ENCODE data around the gene PADI1.

PADI1 gene

DNA sequence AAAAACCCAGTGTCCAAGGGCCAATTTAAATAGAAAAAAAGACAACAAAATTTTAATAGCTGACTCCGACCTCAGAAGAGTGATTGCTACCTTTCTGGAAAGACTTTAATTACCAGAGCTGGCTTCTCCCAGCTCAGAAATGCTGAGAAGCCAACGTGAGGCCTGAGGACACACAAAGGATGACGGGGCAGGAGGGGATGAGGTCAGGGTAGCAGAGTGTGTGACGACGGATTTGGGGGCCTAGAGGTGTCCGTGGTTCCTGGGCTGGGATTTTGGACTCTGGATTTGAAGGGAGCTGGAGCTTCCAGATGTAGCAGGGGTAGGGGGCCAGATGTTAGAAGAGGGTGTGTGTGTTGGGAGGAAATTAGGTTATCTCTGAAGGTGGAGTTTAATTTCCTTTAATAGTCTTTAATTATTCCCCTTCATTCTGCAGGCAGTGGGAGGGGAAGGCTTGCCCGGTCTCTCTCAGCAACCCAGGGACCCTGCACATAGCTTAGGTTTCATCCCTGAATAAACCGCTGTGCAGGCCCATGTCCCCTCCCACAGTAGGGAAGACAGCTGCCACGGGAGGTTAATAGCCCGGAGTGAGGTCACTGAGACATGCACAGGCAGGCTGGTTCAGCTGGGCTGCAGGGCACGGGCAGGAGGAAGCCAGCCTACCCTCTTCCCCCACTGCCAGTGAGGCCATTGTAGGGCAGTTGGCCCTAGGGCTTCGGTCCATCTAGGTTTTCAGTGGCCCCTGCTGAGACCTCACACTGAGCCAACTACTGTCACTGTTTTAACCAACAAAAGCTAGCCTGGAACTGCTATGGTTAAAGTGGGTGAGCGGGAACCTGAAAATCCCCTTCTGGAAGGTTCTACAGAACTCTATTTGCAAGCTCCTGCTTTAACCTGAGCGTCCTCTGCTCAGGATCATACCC is 40.2 kb downstream of the PADI1 start:
- no peak for DNase-seq

GRCh38 chr1:17245816-17246325 is 40.9 kb downstream of the PADI1 start:
- DNase-seq = no peak

DNA sequence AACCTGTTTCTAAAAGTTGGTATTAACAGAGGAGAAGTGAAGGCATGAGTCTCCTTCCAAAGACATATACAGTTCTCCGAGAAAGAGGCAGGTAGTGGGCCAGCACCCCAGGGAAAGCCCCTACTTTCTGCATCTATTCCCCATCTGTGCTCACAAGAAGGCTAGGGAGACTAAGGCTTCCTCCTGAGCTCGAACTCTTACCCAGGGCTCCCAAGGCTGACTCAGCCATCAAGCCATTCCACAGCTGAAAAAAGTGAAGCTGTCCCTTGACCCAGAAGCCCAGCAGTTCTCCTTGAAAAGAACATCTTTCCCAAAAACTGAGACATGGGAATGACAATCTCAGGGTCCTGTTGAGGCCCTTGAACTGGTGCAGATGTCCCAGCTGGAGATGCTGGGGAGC is 42.0 kb downstream of the PADI1 start:
- DNase-seq = no peak

GRCh38 chr1:17248781-17249180 is 43.9 kb downstream of the PADI1 start, which contains the start of gene PADI3:
PADI3 (plus strand) TSS chr1:17249098; CDS start chr1:17249138, 40 bp downstream.
- DNase-seq = no peak

- no peak for DNase-seq
Observed at GRCh38 chr1:17250601-17251000, 45.7 kb downstream of the PADI1 start.

- no peak for DNase-seq
Observed at GRCh38 chr1:17251246-17251645, 46.3 kb downstream of the PADI1 start.

DNA sequence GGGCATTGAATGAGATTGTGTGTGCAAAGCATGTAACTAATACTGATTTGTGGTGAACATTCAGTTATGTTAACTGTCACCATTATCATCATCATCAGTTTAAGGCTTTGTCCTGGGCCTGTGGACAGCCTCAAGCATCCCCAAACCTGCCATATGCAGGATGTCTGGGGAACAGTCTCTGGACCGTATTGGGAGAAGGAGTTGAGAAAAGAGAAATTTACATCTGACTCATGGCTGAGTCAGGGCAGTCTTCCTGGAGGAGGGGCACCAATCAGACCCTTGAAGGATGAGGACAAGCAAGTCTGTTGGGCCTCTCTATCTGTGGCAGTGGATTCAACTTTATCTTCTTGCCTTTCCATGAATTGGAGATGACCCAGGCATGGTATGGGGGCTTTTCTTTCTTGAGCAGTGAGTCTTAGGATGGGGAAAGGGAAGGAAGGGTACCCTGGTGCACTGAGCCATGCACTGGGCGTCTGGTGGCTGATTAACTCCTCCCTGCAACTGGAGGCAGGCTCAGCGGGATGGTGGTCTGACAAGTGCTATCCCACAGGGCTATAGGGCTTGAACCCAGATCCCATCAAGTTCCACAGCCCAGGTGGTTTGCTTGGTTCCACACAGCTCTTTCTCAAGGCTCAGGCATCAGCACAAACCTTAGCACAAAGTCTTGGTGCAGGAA is 46.9 kb downstream of the PADI1 start:
- no peak for DNase-seq

- no peak for DNase-seq
Observed at GRCh38 chr1:17255336-17255735, 50.4 kb downstream of the PADI1 start.

- DNase-seq = no peak
Observed at GRCh38 chr1:17258116-17258757, 53.3 kb downstream of the PADI1 start.

GRCh38 chr1:17258758-17259130 is 53.8 kb downstream of the PADI1 start:
- DNase-seq = no peak

- no peak for DNase-seq
Observed at GRCh38 chr1:17259233-17259873, 54.4 kb downstream of the PADI1 start.

DNA sequence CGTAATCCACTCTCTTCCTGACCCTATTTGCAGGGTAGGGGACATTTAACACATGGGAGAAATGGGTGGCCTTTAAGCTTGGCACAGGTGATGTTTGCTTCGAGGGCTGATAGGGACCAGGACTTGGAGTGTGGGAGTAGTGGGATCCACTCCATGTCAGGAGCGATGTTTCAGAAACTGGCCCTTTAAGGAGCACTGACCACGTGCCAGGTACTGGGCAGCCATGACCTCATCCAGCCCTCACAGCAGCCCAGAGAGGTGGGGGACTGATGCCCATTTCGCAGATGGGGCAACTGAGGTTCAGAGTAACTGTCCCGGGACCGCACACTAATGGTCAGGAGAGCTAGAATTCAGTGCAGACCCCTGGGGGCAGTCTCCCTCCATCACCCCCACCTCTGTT is 55.3 kb downstream of the PADI1 start:
- DNase-seq = no peak

GRCh38 chr1:17260738-17261137 is 55.8 kb downstream of the PADI1 start:
- DNase-seq = no peak

DNA sequence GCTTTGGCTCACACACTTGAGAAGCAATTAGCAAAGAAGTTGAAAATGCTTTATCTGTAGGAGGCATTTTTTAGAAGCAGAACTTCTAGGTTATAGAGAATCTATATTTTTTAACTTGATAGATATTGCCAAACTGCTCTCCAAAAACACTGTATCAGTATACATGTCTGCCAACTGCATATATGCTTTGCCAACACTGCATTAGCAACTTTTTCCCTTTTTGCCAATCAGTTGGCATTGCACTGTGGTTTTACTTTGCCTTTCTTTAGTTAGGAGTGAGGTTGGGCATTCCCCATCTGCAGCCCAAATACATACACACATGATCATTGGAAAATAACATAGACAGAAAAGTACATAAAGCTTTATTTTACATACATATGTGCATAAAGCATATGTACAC is 59.0 kb downstream of the PADI1 start:
- DNase-seq = no peak

DNA sequence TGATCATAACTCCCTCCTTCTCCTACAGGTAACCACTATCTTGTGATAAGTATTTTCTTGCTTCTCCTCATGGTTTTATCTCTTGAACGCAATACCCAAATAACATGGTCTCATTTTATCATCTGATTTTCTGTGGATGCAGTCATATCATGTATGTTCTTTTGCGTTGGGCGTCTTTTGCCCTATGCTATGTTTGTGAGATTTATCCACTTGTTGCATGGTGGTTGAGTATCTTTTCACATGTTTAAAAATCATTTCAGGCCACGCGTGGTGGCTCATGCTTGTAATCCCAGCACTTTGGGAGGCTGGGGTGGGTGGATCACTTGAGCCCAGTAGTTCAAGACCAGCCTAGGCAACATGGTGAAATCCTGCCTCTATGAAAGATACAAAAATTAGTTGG is 59.5 kb downstream of the PADI1 start:
- no peak for DNase-seq

- DNase-seq = no peak
Observed at GRCh38 chr1:17265162-17265561, 60.2 kb downstream of the PADI1 start.

- no peak for DNase-seq
Observed at GRCh38 chr1:17265950-17266349, 61.0 kb downstream of the PADI1 start.

DNA sequence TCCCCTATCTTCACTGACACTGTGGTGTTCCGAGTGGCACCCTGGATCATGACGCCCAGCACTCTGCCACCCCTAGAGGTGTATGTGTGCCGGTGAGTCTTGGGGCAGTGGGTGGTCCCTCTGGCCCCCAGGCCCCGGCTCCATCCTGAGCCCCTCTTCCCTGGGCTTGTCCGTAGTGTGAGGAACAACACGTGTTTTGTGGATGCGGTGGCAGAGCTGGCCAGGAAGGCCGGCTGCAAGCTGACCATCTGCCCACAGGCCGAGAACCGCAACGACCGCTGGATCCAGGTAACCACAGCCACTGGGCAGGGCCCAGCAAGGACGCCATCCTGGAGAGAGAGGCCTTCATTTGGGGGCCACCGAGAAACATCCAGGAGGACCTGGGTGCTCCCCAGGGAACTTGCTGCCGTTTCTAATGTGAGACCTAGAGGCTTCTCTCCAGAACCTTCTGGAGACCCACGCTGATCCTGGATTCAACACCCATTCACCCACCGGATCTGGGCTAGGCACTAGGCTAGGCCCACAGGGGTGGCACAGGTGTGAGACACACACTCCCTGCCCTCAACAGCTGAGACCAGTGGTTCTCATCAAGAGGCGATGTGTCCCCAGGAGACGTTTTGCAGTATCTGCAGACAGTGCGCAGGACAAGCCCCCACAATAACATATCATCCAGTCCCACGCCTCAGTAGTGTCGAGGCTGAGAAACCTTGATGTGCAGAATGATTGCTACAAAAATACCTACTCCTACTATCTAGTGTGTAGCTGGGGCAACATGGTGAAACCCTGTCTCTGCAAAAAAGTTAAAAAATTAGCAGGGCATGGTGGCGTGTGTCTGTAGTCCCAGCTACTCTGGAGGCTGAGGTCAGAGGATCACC is 66.2 kb downstream of the PADI1 start:
- no peak for DNase-seq

DNA sequence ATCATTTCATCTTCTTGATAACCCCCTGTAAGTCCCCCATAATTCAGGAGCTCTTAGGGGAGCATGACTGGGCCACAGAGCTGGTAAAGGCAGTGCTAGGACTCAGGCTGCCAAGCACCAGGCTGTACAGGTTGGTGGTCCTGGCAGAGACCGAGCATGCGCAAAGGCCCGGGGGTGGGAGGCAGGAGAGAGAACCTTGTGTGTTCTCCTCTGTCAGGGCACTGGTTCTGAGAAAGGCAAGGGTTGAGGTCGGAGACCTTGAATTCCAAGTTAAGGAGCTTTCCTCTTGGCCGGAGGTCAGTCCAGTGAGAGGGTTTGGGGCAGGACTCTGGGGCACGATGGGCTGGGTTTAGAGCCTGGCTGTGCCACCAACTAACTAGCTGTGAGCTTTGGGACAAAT is 67.1 kb downstream of the PADI1 start:
- DNase-seq = no peak

- no peak for DNase-seq
Observed at GRCh38 chr1:17272646-17273045, 67.7 kb downstream of the PADI1 start.

DNA sequence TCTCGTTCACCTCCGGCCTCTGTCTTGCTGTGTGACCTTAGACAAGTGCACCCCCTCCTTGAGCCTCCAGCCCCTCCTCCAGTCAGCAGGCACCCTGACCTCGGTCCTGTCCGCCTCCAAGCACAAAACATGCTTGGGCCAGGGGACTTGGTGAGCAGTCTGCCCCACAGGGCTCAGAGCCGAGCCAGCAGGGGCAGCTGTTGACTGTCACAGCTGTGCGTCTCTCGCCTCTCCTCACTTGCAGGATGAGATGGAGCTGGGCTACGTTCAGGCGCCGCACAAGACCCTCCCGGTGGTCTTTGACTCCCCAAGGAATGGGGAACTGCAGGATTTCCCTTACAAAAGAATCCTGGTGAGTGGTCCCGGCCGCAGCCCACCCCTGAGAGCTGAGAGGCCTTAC is 68.2 kb downstream of the PADI1 start:
- no peak for DNase-seq

All from activated CD4-positive, alpha-beta T cell treated with anti-CD3 and anti-CD28 coated beads, Interleukin-2, Interleukin-6, amounts not matched to agents 100 ng/mL and 50 ng/mL, durations not matched to agents 16 hours and 8 hours (primary cell).